DND-41 (cell line): ENCODE measurements around the gene CCND1.

ENCODE experiments used
- EZH2 ChIP-seq: IDR thresholded peaks from 3 replicates; pipeline ENCODE4 v1.6.1; 2012; ENCODE audit warnings: borderline replicate concordance, low read depth, mild to moderate bottlenecking, moderate library complexity, low read length, inconsistent platforms; ENCODE audit not compliant: severe bottlenecking
- TF ChIP-seq, protein P1 (sequence below): IDR thresholded peaks from 2 replicates; pipeline ENCODE4 v1.5.1; 2012; ENCODE audit warnings: borderline replicate concordance, low read length, moderate library complexity, mild to moderate bottlenecking; ENCODE audit not compliant: poor library complexity, severe bottlenecking; ENCODE audit errors: extremely low read depth

GRCh38 chr11:69630017-69630416 lies 10.9 kb upstream of the CCND1 start:
- TF ChIP-seq, protein P1, sequence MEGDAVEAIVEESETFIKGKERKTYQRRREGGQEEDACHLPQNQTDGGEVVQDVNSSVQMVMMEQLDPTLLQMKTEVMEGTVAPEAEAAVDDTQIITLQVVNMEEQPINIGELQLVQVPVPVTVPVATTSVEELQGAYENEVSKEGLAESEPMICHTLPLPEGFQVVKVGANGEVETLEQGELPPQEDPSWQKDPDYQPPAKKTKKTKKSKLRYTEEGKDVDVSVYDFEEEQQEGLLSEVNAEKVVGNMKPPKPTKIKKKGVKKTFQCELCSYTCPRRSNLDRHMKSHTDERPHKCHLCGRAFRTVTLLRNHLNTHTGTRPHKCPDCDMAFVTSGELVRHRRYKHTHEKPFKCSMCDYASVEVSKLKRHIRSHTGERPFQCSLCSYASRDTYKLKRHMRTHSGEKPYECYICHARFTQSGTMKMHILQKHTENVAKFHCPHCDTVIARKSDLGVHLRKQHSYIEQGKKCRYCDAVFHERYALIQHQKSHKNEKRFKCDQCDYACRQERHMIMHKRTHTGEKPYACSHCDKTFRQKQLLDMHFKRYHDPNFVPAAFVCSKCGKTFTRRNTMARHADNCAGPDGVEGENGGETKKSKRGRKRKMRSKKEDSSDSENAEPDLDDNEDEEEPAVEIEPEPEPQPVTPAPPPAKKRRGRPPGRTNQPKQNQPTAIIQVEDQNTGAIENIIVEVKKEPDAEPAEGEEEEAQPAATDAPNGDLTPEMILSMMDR: no peak
- no peak for TF ChIP-seq EZH2
